Trophoblast cell (in vitro differentiated cells and primary cell): ENCODE measurements around the gene GSTP1.

Experiments used
- DNase-seq, 2 donors: peaks; one replicate each; pipeline ENCODE4 v3.0.0-alpha.2; 2016
- H2AFZ ChIP-seq: 2 replicates; pipeline ENCODE4 v1.6.1; 2013; ENCODE audit warnings: low read length, moderate library complexity, mild to moderate bottlenecking; ENCODE audit not compliant: insufficient read depth, poor library complexity
- H2AK5ac ChIP-seq: 2 replicates; pipeline ENCODE4 v1.6.1; 2013; ENCODE audit warnings: mild to moderate bottlenecking, low read length
- H2BK120ac ChIP-seq: 2 replicates; pipeline ENCODE4 v1.6.1; 2013; ENCODE audit warnings: low read length, mild to moderate bottlenecking, moderate library complexity; ENCODE audit not compliant: insufficient read depth, poor library complexity
- H2BK12ac ChIP-seq: 2 replicates; pipeline ENCODE4 v1.6.1; 2013; ENCODE audit warnings: mild to moderate bottlenecking, low read length, moderate library complexity
- H2BK5ac ChIP-seq: 2 replicates; pipeline ENCODE4 v1.6.1; 2013; ENCODE audit warnings: low read length, low read depth, moderate library complexity, mild to moderate bottlenecking; ENCODE audit not compliant: poor library complexity
- H3K14ac ChIP-seq: 2 replicates; pipeline ENCODE4 v1.6.1; 2013; ENCODE audit warnings: mild to moderate bottlenecking, low read length
- H3K18ac ChIP-seq: 2 replicates; pipeline ENCODE4 v1.6.1; 2013; ENCODE audit warnings: mild to moderate bottlenecking, low read length
- H3K23ac ChIP-seq: 2 replicates; pipeline ENCODE4 v1.6.1; 2013; ENCODE audit warnings: low read length
- H3K27ac ChIP-seq: 2 replicates; pipeline ENCODE4 v1.5.1; 2013; ENCODE audit warnings: low read depth, mild to moderate bottlenecking, inconsistent platforms, low read length, moderate library complexity
- H3K27me3 ChIP-seq: 2 replicates; pipeline ENCODE4 v1.6.1; 2013; ENCODE audit warnings: inconsistent platforms, mild to moderate bottlenecking, low read length, moderate library complexity; ENCODE audit not compliant: insufficient read depth
- H3K36me3 ChIP-seq, 2 experiments: 1 replicate in 1 of 2; 2 replicates in 1 of 2; pipeline ENCODE4 v1.6.1; 2013; ENCODE audit warnings: low read length in 2 of 2, mild to moderate bottlenecking in 2 of 2, moderate library complexity in 1 of 2; ENCODE audit not compliant: insufficient read depth in 2 of 2, control insufficient read depth in 1 of 2
- H3K4ac ChIP-seq: 2 replicates; pipeline ENCODE4 v1.6.1; 2013; ENCODE audit warnings: low read depth, mild to moderate bottlenecking, low read length, moderate library complexity
- H3K4me1 ChIP-seq, 2 experiments: 1 replicate in 1 of 2; 2 replicates in 1 of 2; pipeline ENCODE4 v1.6.1; 2013; ENCODE audit warnings: low read length in 2 of 2, mild to moderate bottlenecking in 2 of 2, moderate library complexity in 1 of 2; ENCODE audit not compliant: insufficient read depth in 2 of 2, control insufficient read depth in 1 of 2
- H3K4me2 ChIP-seq: 2 replicates; pipeline ENCODE4 v1.6.1; 2013; ENCODE audit warnings: inconsistent platforms, mild to moderate bottlenecking, low read length, moderate library complexity
- H3K4me3 ChIP-seq: 2 replicates; pipeline ENCODE4 v1.5.1; 2013; ENCODE audit warnings: mild to moderate bottlenecking, low read depth, low read length, inconsistent platforms
- H3K79me1 ChIP-seq: one replicate; pipeline ENCODE4 v1.6.1; 2013; ENCODE audit warnings: low read length
- H3K79me2 ChIP-seq: 2 replicates; pipeline ENCODE4 v1.6.1; 2013; ENCODE audit warnings: low read length, mild to moderate bottlenecking; ENCODE audit not compliant: control insufficient read depth, insufficient read depth, poor library complexity
- H3K9ac ChIP-seq: 2 replicates; pipeline ENCODE4 v1.6.1; 2013; ENCODE audit warnings: mild to moderate bottlenecking, low read length
- H3K9me3 ChIP-seq: 2 replicates; pipeline ENCODE4 v1.6.1; 2013; ENCODE audit warnings: low read depth, mild to moderate bottlenecking, control low read depth, inconsistent platforms, low read length; ENCODE audit not compliant: insufficient read depth
- H4K12ac ChIP-seq: 2 replicates; pipeline ENCODE4 v1.6.1; 2013; ENCODE audit warnings: low read depth, mild to moderate bottlenecking, low read length, moderate library complexity
- H4K8ac ChIP-seq: 2 replicates; pipeline ENCODE4 v1.6.1; 2013; ENCODE audit warnings: low read depth, mild to moderate bottlenecking, low read length, moderate library complexity
- H4K91ac ChIP-seq: one replicate; pipeline ENCODE4 v1.6.1; 2013; ENCODE audit warnings: low read depth, mild to moderate bottlenecking, low read length, moderate library complexity
- WGBS: extraction: QIAGEN DNeasy Blood & Tissue Kit; methylation state at CpG from one replicate; pipeline ENCODE4 v1.1.7; 2013; ENCODE audit warnings: missing lambda C conversion rate; ENCODE audit not compliant: insufficient read length, insufficient coverage; ENCODE audit errors: extremely low coverage; 5-methylcytosine and 5-hydroxymethylcytosine counted together

The GSTP1 gene

DNA sequence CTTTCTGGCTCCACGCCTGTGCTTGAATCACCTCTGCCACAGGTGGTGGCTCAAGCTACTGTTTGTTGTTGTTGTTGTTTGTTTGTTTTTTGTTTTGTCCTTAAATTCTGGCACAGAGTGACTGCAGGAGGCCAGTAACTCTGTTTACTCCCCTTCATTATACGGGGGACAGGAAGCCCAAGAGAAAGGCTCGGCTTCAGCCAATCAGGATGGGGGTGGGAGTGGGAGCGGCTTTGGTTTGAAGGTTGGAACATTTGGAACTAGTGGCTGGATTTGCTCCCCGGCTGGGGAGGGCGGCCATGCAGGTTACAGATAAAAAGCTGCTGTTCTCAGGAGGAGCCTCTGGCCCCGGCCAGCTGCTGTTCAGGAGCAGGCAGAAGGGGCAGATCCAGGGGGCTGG is 40.6 kb upstream of the GSTP1 start:
- no peak for DNase-seq
- Histone ChIP-seq H3K14ac (no peak overlapping the region), H3K79me1 (no peaks in the 10 kb centered on the region), H2AFZ (no peak overlapping the region), H3K27ac (no peak overlapping the region), H3K18ac (no peak overlapping the region), H2BK12ac (no peak overlapping the region), H3K4ac (no peak overlapping the region), H3K9me3 (peaks cover 2% of the 10 kb centered on the region), H4K91ac (no peak overlapping the region), H3K23ac (no peak overlapping the region), H3K4me2 (no peak overlapping the region), H3K9ac (no peak overlapping the region), H2BK120ac (no peak overlapping the region), H3K4me1 (no peaks in the 10 kb centered on the region), H3K79me2 (no peaks in the 10 kb centered on the region), H2BK5ac (no peak overlapping the region), H2AK5ac (no peak overlapping the region), H4K8ac (no peak overlapping the region), H3K4me3 (no peak overlapping the region), H3K36me3 (no peaks in the 10 kb centered on the region), H3K27me3 (no peaks in the 10 kb centered on the region), H4K12ac (no peak overlapping the region)
- no CpG with 5 or more reads among the region's 7 CpGs for WGBS

DNA sequence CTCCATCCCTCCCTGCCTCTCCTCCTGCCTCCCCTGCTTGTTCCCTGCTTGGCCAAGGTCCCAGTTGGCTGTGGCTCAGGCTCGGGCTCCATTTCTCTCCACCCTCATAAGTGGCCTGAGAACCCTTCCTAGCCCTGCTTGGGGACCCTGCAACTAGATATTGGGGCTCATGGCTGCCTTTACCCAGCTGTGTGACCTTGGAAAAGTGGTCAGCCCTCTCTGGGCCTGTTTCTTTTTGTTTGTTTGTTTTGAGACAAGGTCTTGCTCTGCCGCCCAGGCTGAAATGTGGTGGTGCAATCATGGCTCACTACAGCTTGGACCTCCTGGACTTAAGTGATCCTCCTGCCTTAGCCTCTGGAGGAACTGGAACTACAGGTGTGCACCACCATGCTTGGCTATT is 40.0 kb upstream of the GSTP1 start:
- WGBS, result no CpG with 5 or more reads among the region's 2 CpGs
- Histone ChIP-seq H3K79me2 (no peaks in the 10 kb centered on the region), H2BK12ac (no peak overlapping the region), H3K79me1 (no peaks in the 10 kb centered on the region), H4K8ac (no peak overlapping the region), H2BK5ac (no peak overlapping the region), H4K12ac (no peak overlapping the region), H3K27ac (no peak overlapping the region), H2AK5ac (no peak overlapping the region), H3K14ac (no peak overlapping the region), H3K9ac (no peak overlapping the region), H3K23ac (no peak overlapping the region), H3K9me3 (peaks cover 2% of the 10 kb centered on the region), H4K91ac (no peak overlapping the region), H3K4me1 (no peaks in the 10 kb centered on the region), H2BK120ac (no peak overlapping the region), H3K4ac (no peak overlapping the region), H2AFZ (no peak overlapping the region), H3K36me3 (no peaks in the 10 kb centered on the region), H3K4me2 (no peak overlapping the region), H3K27me3 (no peaks in the 10 kb centered on the region), H3K18ac (no peak overlapping the region), H3K4me3 (no peak overlapping the region)
- DNase-seq, result no peak

DNA sequence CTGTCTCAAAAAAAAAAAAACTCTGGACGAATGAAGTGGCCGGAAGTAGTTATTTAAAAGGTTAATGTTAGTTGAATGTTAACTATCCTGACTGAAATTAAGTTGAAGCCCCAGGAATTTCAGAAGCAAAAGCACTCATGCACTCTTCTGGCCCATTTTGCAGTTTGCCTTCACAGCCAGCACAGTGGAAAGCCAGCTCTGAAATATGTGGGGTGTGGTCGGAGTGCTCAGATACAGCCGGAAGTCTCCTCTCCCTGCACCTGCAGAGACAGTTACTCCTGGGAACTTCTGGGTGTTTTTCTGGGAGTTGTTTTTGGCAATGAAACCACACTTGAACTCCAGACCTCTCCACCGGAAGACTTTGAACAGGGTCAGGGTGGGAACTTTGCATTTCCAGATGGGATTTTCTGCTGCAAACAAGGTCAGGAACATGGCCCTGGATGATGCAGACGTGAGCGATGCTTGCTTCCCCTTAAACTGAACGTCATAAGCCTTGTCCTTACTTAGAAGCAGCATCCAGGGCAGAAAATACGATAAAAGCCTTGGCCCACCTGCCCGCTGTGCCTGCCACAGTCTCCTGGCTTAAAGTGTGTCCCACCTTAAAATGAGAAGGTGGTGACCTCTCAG is 38.9 kb upstream of the GSTP1 start:
- H3K27ac ChIP-seq, result no peak overlapping the region
- H4K12ac ChIP-seq, result no peak overlapping the region
- no peak for DNase-seq
- no peaks in the 10 kb centered on the region for H3K27me3 ChIP-seq
- no peak overlapping the region for H2AFZ ChIP-seq
- no peak overlapping the region for H3K4me2 ChIP-seq
- no peak overlapping the region for H2BK5ac ChIP-seq
- no peak overlapping the region for H2BK120ac ChIP-seq
- no peaks in the 10 kb centered on the region for H3K4me1 ChIP-seq
- WGBS, result no CpG with 5 or more reads among the region's 10 CpGs
- no peak overlapping the region for H3K23ac ChIP-seq
- no peaks in the 10 kb centered on the region for H3K79me2 ChIP-seq
- no peak overlapping the region for H2BK12ac ChIP-seq
- H4K91ac ChIP-seq, result no peak overlapping the region
- no peak overlapping the region for H2AK5ac ChIP-seq
- H3K36me3 ChIP-seq, result no peaks in the 10 kb centered on the region
- H3K9ac ChIP-seq, result no peak overlapping the region
- H3K79me1 ChIP-seq, result no peaks in the 10 kb centered on the region
- no peak overlapping the region for H4K8ac ChIP-seq
- H3K14ac ChIP-seq, result no peak overlapping the region
- H3K9me3 ChIP-seq, result no peaks in the 10 kb centered on the region
- H3K4ac ChIP-seq, result no peak overlapping the region
- H3K18ac ChIP-seq, result no peak overlapping the region
- no peak overlapping the region for H3K4me3 ChIP-seq

GRCh38 chr11:67545280-67545679 is 38.3 kb upstream of the GSTP1 start:
- H2AFZ ChIP-seq, result no peak overlapping the region
- WGBS, result no CpG with 5 or more reads among the region's 8 CpGs
- no peak overlapping the region for H3K4me3 ChIP-seq
- no peaks in the 10 kb centered on the region for H3K79me1 ChIP-seq
- H3K79me2 ChIP-seq, result no peaks in the 10 kb centered on the region
- no peak overlapping the region for H3K4me2 ChIP-seq
- no peak overlapping the region for H3K14ac ChIP-seq
- H4K8ac ChIP-seq, result no peak overlapping the region
- H3K4ac ChIP-seq, result no peak overlapping the region
- no peak overlapping the region for H3K18ac ChIP-seq
- no peaks in the 10 kb centered on the region for H3K27me3 ChIP-seq
- no peak overlapping the region for H3K9ac ChIP-seq
- H3K23ac ChIP-seq, result no peak overlapping the region
- no peaks in the 10 kb centered on the region for H3K36me3 ChIP-seq
- H3K27ac ChIP-seq, result no peak overlapping the region
- H3K4me1 ChIP-seq, result no peaks in the 10 kb centered on the region
- no peak overlapping the region for H4K91ac ChIP-seq
- no peak overlapping the region for H2BK120ac ChIP-seq
- no peak overlapping the region for H2AK5ac ChIP-seq
- no peaks in the 10 kb centered on the region for H3K9me3 ChIP-seq
- no peak for DNase-seq
- no peak overlapping the region for H2BK5ac ChIP-seq
- H4K12ac ChIP-seq, result no peak overlapping the region
- H2BK12ac ChIP-seq, result no peak overlapping the region
